ENCODE data around the gene FAM50B.

FAM50B gene

GRCh38 chr6:3848925-3849605, at the start of gene FAM50B:
FAM50B (plus strand) TSS chr6:3849373; CDS start chr6:3849812, 439 bp downstream.
- DNase-seq (ENCODE audit: low read depth in 2 of 2), result peak; percentile 83 to 85

DNA sequence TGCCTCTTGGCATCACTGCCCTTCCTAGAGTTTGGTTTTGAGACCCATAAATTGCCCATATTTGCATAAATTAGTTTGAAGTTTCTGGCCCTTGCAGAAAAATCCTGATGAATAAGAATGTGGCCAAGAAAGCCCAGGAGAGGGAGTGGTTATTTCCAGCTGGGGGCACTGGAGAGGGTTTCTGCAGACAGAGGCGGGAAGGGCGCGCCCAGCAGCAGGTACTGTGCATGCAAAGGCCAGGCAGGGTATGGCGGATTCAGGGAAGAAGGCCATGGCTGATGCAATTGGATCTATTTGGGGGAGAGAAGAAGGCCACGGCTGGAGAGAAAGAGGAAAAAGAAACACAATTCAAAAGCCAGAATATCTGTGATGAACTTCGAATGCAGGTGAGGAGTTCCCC, 49.5 kb upstream of the FAM50B start:
- no peak for DNase-seq (ENCODE audit: low read depth in 2 of 2)

DNA sequence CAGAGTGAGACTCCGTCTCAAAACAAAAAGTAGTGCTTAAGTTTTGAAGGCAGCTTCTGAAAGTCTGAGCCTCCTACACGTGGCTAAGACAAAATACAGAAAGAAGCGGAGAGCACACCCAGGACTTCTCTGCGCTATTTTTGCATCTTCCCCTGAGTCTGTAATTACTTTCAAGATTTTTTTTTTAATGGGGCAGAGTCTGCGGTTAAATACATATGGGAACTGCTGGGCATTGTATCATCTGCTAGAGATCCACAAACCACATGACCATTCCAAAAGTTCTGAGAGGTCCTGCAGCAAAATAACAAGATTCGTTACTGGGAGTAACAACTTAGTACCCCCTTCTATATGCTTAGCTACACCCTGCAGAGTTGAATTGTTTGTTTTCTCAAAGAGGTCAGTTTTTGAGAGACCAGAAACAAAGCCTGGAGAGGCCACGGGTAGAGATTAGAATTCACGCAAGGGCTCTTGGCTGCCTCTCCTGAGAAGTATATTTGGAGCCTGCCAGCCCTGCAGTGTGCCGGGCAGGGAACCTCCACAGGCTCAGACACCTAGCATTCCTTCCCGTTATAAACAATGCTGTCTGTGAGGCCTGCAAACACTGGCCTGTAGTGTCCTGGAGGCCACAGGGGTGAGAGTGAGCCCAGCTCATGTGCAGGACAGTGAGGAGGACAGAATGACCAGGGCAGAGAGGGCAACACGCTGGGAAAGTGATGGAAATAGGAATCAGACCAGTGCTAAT, 48.2 kb upstream of the FAM50B start:
- no peak for DNase-seq (ENCODE audit: low read depth in 2 of 2)

- peak in 1 of 2 donors; percentile 4 for DNase-seq (ENCODE audit: low read depth in 2 of 2)
These were observed 47.2 kb upstream of the FAM50B start for GRCh38 chr6:3801960-3802359.

- DNase-seq (ENCODE audit: low read depth in 2 of 2), result no peak
These were observed 45.3 kb upstream of the FAM50B start for GRCh38 chr6:3803627-3804468.

DNA sequence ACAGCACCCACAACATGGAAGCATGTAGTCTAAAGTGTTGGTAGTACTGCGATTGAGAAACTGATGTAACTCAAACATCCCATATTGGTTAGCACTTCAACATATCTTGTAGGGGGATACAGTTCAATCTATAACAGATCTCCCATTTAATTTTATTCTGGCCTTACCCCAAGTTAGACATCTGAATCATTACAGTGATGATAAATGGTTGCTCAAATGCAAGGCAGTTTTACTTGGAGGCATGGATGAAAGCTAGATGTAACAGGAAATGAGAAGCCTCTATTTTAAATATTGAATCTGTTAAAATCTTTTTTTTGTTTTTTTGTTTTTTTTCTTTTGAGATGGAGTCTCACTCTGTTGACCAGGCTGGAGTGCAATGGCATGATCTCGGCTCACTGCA, 44.2 kb upstream of the FAM50B start:
- DNase-seq (ENCODE audit: low read depth in 2 of 2), result no peak

- DNase-seq (ENCODE audit: low read depth in 2 of 2), result no peak
These were observed 43.6 kb upstream of the FAM50B start for GRCh38 chr6:3805448-3806123.

DNA sequence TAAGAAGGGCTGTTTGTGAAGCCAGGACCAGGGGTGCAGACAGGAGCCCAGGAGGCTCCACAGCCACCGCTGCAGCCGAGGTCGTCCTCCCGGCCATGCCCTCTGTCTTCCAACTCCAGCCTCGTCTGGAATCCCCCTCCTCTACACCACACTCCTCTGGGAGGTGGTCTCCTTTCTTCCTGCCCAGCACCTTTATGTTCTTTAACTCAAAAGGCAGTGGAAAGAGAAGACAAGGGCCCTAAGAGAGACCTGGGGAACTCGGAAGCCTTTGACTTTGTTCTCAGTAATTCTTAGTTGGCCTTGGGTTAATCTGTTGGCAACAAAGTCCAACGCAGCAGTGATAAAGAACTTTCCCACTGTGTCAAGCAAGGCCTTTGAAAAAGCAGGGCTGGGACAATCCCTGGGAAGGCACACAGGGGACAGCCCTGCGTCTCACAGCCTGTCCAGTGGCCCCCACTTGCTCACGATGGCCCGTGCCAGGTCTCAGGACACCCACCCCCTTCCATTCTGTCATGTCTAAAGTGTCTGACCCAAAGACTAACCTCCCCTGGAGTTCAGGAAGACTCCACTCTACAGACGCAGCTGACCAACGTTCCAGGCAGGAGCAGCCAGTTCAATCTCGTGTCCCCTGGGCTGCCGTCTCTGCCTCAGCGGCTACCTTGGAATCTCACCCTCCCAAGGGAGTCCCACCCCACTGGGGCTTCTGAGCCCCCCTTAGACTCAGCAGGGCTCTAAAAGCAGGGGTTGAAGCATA, 42.8 kb upstream of the FAM50B start:
- no peak for DNase-seq (ENCODE audit: low read depth in 2 of 2)

GRCh38 chr6:3808199-3808598, 41.0 kb upstream of the FAM50B start:
- DNase-seq (ENCODE audit: low read depth in 2 of 2), result no peak

- no peak for DNase-seq (ENCODE audit: low read depth in 2 of 2)
These were observed 40.2 kb upstream of the FAM50B start for GRCh38 chr6:3808759-3809514.

DNA sequence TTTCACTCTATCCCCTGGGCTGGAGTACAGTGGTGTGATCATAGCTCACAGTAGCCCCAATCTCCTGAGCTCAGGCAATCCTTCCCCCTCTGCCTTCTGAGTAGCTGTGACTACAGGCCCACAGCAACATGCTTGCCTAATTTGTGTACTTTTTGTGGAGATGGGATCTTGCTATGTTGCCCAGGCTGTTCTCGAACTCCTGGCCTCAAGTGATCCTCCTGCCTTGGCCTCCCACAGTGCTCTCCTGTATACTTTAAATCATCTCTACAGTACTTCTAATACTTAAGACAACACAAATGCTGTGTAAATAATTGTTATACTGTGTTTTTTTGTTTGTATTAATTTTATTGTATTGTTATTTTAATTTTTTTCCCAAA, 39.7 kb upstream of the FAM50B start:
- DNase-seq (ENCODE audit: low read depth in 2 of 2), result no peak

DNA sequence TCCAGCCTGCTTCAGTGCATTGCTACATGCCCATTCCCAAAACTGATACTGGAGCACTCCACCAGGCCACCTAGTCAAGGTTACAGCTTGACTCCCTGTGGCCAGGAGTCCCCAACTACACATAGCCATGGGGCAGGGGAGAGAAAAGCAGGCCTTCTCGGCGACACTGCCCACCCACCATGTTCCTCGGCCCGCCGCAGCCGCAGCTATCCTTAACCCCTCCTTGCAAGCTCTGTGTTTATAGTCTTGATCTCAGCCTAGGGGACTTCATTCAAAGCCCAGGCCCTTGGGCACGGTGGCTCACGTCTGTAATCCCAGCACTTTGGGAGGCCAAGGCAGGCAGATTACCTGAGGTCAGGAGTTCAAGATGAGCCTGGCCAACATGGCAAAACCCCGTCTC, 39.2 kb upstream of the FAM50B start:
- DNase-seq (ENCODE audit: low read depth in 2 of 2), result no peak

DNA sequence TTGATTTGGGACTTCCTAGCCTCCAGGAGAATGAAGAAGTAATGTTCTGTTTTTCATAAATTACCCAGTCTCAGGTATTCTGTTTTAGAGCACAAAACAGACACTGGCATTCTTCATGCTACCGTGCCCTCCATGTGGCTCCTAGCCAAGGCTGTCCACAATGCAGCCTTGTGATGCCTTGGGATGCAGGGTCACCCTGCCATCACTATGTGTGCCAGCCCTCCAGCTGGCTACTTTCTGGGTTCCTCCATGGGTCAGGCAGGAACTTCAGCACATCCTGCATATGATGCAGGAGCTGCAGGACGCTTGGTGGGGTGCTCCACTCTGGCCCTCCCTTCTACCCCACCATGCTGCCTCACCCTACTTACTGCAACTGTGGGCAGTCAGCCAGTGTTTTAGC, 38.0 kb upstream of the FAM50B start:
- DNase-seq (ENCODE audit: low read depth in 2 of 2), result no peak

DNA sequence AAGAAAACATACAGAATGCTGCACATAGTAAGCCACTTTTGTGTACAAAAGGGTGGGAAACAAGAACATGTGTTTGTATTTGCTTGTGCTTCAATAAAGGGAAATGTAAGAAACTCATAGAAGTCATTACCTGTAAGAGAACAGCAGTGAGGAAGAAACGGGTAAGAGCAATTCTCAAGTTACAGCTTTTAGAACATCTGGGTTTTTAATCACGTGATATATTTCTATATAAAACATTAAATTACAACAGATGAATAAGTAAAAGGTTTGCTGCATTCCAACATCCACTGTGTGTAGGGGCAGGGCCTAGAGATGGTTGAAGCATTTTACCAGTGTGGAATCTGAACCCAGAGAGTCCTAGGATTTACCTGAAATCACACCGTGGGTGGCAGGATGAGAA, 36.6 kb upstream of the FAM50B start:
- no peak for DNase-seq (ENCODE audit: low read depth in 2 of 2)

GRCh38 chr6:3813150-3813780, 35.9 kb upstream of the FAM50B start:
- no peak for DNase-seq (ENCODE audit: low read depth in 2 of 2)

GRCh38 chr6:3813918-3814317, 35.3 kb upstream of the FAM50B start:
- DNase-seq (ENCODE audit: low read depth in 2 of 2), result no peak

DNA sequence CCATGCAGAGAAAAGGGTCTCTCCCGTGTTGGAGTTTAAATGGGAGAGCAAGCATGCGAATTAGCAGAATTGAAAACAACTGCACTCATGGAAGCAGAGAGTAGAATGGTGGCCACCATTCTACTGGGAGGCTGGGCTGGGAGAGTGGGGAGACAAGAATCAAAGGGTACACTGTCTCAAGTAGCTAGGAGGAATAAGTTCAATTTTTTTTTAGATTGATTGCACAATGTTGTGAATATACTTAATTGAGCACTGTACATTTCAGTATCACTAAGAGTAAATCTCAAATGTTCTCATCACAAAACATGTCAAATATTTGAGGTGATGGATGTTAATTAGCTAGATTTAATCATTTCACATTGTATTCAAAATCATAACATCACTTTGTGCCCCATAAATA, 34.6 kb upstream of the FAM50B start:
- DNase-seq (ENCODE audit: low read depth in 2 of 2), result no peak

- no peak for DNase-seq (ENCODE audit: low read depth in 2 of 2)
These were observed 32.9 kb upstream of the FAM50B start for GRCh38 chr6:3816251-3816650.

- DNase-seq (ENCODE audit: low read depth in 2 of 2), result no peak
These were observed 29.7 kb upstream of the FAM50B start for GRCh38 chr6:3819161-3820110.
